KOPT-K1 (cell line): ENCODE results near the gene RALGAPA2.

Source experiments
- H3K27ac ChIP-seq: fragments of 200-600 bp; sonication (generic); 2 replicates; pipeline ENCODE4 v1.5.1; 2016; ENCODE audit warnings: antibody characterized with exemption, mild to moderate bottlenecking, low read depth, low read length; ENCODE audit not compliant: poor library complexity, severe bottlenecking
- H3K36me3 ChIP-seq: fragments of 200-600 bp; sonication (generic); 2 replicates; pipeline ENCODE4 v1.5.1; 2017; ENCODE audit warnings: antibody characterized with exemption, mild to moderate bottlenecking, low read length, moderate library complexity; ENCODE audit not compliant: insufficient read depth
- H3K9me3 ChIP-seq: fragments of 200-600 bp; sonication (generic); 2 replicates; pipeline ENCODE4 v1.5.1; 2017; ENCODE audit warnings: antibody characterized with exemption, low read length, mild to moderate bottlenecking; ENCODE audit not compliant: insufficient read depth, poor library complexity, severe bottlenecking

The RALGAPA2 gene

DNA sequence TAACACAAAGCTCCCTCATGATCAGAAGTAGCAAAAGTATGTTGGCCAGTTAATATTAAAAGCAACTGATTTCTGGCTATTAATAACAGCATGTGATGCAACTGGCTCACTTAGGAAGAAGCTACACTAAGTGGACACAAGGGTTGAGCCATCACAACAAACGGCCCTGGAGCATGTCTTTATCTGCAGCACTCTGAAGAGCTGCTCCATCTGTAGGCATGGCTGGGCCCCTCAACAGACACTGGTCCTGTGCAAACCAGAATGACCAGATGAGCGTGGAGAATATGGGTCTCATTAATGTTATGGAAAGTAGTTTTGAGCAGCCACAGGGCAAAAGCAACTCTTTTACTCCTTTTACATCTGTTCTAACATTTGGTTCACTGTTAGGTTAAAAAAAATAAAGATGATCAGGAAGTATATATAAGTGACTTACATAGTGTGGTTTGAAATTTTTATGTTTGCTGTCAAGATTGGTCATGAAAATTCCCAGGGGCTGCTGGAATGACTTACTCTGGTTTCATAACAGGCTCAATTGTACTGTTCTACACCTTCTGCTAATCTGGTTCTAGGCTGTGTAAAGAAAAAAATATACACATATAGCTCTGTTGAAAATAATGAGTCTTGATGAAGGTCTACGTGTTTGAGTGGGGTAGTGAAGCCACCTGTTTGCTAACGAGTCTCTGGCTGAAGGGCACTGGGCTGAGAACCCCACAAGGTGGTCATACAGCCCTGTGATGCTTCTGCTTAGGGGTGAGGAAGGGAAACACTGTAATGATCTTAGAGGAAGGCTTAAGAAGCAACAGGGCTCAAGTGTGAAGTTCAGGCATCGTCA lies 286.4 kb downstream of the RALGAPA2 start:
- Histone ChIP-seq H3K9me3 (no peaks in the 10 kb centered on the region), H3K36me3 (no peaks in the 10 kb centered on the region), H3K27ac (no peak overlapping the region)

DNA sequence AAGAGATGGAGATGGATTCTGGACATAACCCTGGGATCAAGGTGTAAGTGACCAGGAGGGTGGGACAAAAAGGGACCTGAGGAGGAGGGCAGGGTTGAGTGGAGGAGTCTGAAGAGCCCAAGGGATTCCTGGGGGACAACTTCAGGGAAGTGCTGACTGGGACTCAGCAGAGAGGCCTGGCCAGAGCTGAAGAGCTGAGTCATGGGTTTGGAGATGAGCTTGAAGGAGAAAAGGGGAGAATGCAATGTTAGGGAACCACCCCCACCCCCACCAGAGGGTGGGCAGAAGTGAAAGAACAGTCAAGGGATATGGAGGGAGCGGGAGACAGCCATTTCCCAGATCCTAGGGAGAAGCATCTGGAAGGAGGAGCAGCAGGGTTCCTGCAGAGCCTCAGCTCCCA lies 289.3 kb downstream of the RALGAPA2 start:
- Histone ChIP-seq H3K36me3 (no peaks in the 10 kb centered on the region), H3K27ac (no peak overlapping the region), H3K9me3 (no peaks in the 10 kb centered on the region)

DNA sequence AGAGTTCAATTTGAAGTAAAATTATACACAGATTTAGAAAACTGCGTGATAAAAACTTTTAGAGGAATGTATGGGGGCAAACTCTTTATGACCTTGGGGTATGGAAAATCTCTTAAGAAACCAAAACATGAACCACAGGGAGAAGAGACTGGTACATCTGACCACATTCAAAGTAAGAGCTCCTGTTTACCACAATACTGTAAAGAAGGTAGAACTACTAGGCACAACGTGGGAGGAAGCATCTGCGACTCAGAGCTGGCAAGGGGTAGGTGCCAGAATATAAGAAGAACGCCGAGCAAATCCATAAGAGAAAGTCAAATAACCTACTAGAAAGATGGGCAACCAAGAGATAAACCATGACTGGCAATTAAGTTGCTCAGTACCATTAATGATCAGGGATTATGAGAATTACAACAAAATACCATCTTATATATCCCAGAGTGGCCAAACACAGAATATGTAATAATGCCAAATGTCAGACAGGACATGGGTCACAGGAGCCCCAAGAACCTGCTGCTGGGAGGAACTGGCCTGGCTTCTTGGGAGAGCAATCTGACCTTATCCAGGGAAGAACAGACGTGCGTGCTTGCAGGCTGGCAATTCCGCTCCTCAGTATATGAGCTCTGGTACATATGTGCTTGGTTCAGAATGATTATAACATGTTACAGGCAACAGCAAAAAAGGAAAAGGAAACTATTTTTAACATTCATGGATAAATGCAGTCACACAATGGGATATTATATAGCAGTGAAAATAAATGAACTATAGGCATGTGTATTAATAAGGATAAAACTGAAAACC lies 294.4 kb downstream of the RALGAPA2 start:
- no peaks in the 10 kb centered on the region for H3K9me3 ChIP-seq
- no peak overlapping the region for H3K27ac ChIP-seq

DNA sequence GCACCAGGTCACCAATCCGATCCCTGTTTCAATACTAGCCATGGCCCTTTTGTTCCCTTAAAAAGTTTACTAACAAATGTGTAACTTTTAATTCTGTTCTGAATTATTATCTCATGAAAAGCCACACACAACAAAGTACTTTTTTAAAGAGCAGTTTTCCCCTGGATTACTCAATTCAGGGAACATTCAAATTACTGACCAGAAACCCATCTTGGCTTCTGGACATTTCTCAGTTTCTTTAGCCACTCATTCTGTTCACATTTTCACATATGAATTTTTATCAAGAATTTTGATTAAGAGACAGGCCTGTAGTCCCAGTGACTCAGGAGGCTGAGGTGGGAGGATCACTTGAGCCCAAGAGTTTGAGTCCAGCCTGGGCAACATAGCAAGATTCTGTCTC lies 297.1 kb downstream of the RALGAPA2 start:
- no peak overlapping the region for H3K27ac ChIP-seq
- H3K9me3 ChIP-seq, result no peaks in the 10 kb centered on the region
- H3K36me3 ChIP-seq, result no peaks in the 10 kb centered on the region

More for the DNA sequence above, 294.4 kb downstream of the RALGAPA2 start:
- no peaks in the 10 kb centered on the region for H3K36me3 ChIP-seq

DNA sequence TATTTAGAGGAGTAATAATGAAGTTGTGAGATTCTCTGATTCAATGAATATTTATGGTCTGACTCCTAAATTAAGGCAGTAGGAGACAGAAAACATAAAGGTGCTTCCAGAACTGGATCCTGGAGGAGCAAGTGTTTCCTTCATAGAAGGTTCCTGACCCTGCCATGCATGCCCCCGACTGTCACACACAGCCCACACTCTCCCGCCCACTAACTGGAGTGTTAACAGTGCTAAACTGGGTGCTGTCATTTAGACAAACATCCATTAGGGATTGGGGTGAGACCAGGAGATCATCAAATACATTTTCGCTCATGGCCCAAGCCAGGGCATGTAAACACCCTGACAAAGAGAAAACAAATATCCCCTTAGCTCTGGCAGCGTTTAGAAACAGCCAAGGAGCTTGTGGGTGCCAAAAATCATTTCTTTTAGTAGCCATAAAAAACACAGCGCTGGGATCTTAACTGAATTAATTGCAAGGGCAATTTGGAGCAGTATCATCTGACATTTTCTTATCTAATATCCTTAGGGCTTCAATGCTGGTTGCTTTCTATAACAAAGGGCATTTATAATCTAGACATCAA lies 297.7 kb downstream of the RALGAPA2 start:
- no peak overlapping the region for H3K27ac ChIP-seq
- no peaks in the 10 kb centered on the region for H3K9me3 ChIP-seq
- no peaks in the 10 kb centered on the region for H3K36me3 ChIP-seq

DNA sequence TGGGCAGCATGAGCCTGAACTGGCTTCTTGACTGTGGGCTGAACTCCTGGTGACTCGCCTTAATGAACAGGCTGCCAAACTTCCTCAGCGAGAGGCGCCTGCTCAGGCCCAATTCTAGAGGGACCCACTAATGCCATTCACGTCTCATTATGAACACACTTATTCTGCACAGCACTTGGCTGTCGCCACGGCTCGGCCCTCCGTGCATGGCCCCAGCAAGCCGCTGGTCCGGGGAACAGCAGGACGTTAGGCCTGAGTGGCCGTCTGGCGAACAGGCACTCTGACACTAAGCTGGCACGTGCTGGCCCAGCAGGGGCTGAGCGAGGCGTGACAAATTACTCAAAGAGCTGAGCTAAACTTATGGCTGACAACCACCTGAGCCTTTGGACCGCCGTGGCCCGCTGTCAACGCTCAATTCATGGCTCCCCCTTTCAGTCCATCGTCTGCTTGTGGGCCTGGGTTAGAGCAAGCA lies 298.6 kb downstream of the RALGAPA2 start:
- H3K27ac ChIP-seq, result no peak overlapping the region
- no peaks in the 10 kb centered on the region for H3K36me3 ChIP-seq
- H3K9me3 ChIP-seq, result no peaks in the 10 kb centered on the region

DNA sequence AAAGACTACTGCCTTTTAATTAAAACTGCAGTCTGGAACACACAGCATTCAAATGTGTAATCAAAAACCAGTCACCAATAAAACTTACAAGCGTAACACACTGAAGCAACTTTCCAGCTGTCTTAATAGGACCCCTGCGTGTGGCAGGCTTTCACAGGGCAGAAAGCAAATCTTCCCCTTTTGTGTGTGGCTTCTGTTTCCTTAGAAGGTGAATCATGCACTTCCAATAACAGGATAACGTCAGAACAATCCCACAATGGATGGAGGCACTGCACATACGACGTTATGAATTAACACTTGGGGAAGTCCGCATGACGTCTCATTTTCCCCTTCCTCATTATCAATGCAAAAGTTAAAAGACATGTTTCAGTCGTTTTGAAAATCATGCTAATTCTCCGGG lies 299.7 kb downstream of the RALGAPA2 start:
- Histone ChIP-seq H3K36me3 (no peaks in the 10 kb centered on the region), H3K27ac (no peak overlapping the region), H3K9me3 (no peaks in the 10 kb centered on the region)

DNA sequence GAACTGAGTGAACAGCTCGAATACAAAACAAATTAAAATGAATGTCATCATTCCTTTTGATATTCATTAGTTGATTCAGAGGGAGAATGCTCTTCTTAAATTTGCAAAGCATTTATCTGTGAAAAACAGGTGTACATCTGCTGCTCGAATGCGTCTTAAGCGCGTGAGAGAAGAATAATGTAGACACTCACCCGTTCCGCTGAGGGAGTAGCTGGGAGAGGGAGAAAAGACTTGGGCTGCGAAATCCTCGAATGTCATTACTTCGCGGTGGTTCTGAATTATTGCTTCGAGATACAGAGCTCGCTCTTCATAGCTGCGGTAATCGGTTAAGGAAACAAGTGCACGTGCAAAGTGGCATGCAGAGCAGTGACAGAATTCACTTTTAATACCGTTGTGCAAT lies 300.6 kb downstream of the RALGAPA2 start:
- Histone ChIP-seq H3K36me3 (no peaks in the 10 kb centered on the region), H3K9me3 (no peaks in the 10 kb centered on the region), H3K27ac (no peak overlapping the region)

DNA sequence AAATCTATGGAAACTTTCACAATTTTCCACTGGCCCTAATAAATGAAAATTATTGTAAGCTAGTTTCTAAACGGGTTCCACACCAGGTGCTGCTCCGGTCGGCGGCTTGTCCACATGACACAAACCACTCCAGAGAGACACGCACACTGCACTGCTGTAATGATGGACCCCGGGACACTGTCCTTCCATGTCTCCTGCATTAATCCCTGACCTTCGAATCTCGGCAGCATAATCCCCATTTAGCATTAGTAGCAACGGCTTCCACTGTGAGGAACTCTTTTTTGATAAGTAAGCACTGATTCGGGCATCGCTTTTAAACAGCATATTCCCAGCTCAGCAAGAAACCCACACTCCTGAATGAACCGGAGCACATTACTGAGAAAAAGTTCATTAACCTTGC lies 301.0 kb downstream of the RALGAPA2 start:
- Histone ChIP-seq H3K9me3 (no peaks in the 10 kb centered on the region), H3K36me3 (no peaks in the 10 kb centered on the region), H3K27ac (no peak overlapping the region)

DNA sequence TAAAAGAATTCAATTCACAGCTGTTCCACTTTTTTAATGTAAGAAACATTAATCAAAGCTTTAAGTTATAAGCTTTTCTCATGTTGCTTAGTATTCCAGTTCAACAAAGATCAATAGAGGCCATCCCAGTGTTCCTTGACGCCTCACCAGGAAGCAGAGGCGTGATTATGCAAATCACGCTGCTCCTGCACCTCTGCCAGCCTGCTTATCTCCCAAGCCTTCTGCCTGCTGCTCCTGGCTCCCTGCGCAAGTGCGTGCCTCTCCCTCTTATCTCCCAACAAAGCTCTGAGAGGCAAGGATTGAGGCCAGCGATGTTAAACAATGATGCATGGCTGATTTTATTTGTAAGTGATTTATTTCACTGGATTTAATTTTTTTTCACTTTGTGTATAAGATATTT lies 301.8 kb downstream of the RALGAPA2 start:
- no peak overlapping the region for H3K27ac ChIP-seq
- H3K9me3 ChIP-seq, result no peaks in the 10 kb centered on the region
- H3K36me3 ChIP-seq, result no peaks in the 10 kb centered on the region

DNA sequence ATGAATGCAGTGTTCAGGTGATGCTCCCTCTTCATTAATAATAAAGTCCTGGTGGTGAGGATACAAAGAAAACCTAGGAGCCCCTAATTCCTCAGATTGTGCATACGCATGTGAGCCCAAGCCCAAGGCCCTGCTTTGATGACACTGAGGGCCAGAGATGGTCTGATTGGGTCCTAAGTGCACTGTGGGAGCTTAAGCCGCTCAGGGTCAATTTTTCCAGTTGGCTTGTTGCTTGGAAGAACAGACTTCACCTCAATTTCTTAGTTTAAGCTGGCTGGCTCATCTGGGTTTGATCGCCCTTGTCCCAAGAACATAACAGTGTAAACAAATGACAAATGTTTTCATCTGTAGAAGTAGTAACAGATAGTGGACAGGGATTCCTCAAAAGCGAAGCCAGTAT lies 303.1 kb downstream of the RALGAPA2 start:
- Histone ChIP-seq H3K27ac (no peak overlapping the region), H3K36me3 (no peaks in the 10 kb centered on the region), H3K9me3 (no peaks in the 10 kb centered on the region)

DNA sequence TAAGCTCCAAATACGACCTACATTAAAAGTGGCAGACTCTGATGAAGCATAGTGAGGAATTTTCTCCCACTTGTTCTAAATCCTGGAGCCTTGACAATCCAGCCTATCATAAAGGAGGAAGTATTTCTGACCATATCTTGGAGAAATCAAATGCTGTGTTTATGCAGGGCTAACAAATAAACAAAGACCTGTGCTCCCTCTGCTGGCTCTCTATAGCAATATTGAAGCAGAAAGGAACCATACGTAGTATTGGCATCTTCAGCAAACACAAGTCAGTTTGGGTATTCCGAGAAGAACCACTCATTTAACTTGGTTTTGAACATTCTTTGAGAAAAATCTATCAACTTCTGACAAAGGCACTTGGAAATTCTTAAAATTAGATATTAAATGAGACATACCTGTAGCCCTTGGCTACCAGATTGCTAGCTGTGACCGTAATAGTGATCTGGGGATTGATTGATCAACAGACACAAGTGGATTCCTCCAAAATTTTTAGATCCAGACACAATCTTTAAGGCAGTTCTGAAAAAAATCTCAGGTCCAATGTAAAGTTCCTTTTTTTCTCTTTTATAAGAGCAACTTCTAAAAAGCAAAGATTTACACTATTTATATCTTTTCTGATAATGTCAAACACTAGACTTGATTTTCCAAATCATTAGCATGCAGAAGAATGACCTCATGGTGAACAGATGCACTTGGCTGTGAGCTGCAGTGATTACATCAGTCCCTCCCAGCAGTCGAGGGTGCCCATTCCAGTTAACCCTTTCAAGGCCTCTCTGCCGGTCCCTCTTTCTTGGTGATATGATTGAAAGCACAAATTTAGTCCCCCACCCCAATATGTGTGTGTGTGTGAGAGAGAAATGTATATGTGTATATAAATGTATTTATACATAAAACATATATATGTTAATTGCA lies 304.3 kb downstream of the RALGAPA2 start:
- Histone ChIP-seq H3K36me3 (no peaks in the 10 kb centered on the region), H3K27ac (no peak overlapping the region)

DNA sequence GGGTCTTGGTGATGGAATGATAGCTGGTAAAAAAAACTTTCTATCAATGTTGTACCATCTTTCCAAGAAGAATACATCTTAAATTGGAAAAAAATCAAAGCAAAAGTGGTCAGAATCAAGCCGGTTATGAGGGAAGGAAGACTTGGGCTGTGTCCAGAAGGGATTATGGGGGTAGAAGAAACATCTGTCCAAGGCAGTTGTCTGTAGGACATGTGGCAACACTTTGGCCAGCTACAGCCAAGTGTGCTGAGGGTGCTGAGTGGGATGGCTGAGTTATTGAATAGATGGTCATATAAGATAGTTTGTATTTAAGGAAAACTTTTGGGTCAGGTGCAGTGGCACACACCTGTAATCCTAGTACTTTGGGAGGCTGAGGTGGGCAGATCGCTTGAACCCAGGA lies 306.1 kb downstream of the RALGAPA2 start:
- no peaks in the 10 kb centered on the region for H3K9me3 ChIP-seq
- H3K36me3 ChIP-seq, result no peaks in the 10 kb centered on the region
- H3K27ac ChIP-seq, result no peak overlapping the region

More for the DNA sequence above, 304.3 kb downstream of the RALGAPA2 start:
- H3K9me3 ChIP-seq, result no peaks in the 10 kb centered on the region

DNA sequence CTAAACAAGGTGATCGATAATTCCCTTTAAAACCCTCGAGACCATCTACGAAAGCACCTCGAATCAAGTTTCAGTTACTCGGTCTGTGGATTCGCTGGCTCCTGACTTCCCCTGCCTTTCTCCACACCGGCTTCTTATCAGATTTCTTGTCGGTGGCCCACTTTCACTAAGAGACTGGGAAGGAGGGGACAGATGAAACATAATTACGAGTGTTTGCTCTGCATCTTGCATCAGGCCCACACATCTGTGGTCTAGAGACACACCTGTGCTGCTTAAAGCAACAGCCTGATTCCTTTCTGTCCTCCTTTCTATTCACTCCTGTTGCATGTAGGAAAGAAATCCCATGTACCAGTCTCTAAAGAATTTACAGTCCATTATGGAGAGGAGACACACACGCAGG lies 306.8 kb downstream of the RALGAPA2 start:
- Histone ChIP-seq H3K9me3 (no peaks in the 10 kb centered on the region), H3K27ac (peak overlapping the region; percentile 7), H3K36me3 (no peaks in the 10 kb centered on the region)
